Measurements from ENCODE around the gene AGAP1. TPM values are rescaled to one million over a fixed set of nuclear protein-coding genes. Genes with fewer than 3 reads are reported as not detected.
A peak's percentile ranks its signal among the peaks of the same experiment; 100 is the strongest.

Gene AGAP1
- total RNA-seq, 1 experiment from 2014 or later: 23.4 TPM

GRCh38 chr2:236171680-236172254 lies 677.9 kb downstream of the AGAP1 start:
- no peaks in the 10 kb centered on the region for H3K27me3 ChIP-seq (replicated peaks)
- H3K4me3 ChIP-seq: no peak overlapping the region
- H3K27ac ChIP-seq: no peak overlapping the region
- peaks cover 56% of the 10 kb centered on the region for H3K36me3 ChIP-seq
- H3K9me3 ChIP-seq (replicated peaks): no peaks in the 10 kb centered on the region
- H3K4me1 ChIP-seq (replicated peaks): peaks cover 48% of the 10 kb centered on the region
- no peak for DNase-seq (ENCODE audit: low read depth in 1 of 2, low spot score in 2 of 2)

GRCh38 chr2:236172255-236173035 lies 678.6 kb downstream of the AGAP1 start:
- Histone ChIP-seq H3K9me3 (replicated peaks) (no peaks in the 10 kb centered on the region), H3K27ac (no peak overlapping the region), H3K27me3 (replicated peaks) (no peaks in the 10 kb centered on the region), H3K4me1 (replicated peaks) (peaks cover 49% of the 10 kb centered on the region), H3K4me3 (no peak overlapping the region), H3K36me3 (peaks cover 49% of the 10 kb centered on the region)
- DNase-seq (ENCODE audit: low read depth in 1 of 2, low spot score in 2 of 2): no peak

DNA sequence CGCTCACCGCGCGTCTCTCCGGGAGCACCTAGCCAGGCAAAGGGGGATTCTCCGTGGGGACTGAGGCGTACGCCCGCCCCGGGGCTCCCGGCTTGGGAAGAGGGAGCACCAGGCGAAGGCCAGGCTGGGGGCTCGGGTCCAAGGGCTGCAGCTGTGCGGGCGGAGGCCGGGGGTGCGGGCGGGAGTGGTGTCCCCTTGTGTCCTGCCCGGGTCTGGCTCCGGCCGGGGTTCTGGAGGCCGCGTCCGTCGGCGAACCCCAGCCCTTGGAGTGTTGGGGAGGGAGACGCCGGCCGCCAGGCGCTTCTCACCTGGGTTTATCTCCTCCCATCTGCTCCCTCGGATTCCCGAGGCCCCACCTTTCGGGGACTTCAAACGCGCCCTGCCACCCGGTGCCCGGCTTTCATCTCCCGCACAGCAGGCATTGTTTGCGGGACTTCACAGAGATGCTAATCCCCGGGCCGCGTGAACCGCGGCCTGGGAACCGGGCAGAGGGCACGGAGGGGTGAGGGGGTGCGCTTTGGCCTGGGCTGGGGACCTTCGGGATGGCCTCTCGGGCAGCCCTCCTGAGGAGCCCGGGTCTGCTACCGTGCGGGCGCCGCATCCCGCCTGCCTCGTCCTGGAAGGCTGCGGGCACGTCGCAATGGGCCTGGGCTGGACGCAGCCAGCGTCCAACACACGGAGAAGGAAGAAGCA lies 679.3 kb downstream of the AGAP1 start:
- no peak for DNase-seq (ENCODE audit: low read depth in 1 of 2, low spot score in 2 of 2)
- peak overlapping the region; percentile 98; the same call in 1 of the 2 replicates for H3K27ac ChIP-seq
- peaks cover 52% of the 10 kb centered on the region for H3K4me1 ChIP-seq (replicated peaks)
- H3K4me3 ChIP-seq: no peak overlapping the region
- H3K9me3 ChIP-seq (replicated peaks): no peaks in the 10 kb centered on the region
- H3K36me3 ChIP-seq: peaks cover 43% of the 10 kb centered on the region
- H3K27me3 ChIP-seq (replicated peaks): no peaks in the 10 kb centered on the region

GRCh38 chr2:236173729-236174607 lies 680.1 kb downstream of the AGAP1 start:
- H3K27ac ChIP-seq: peak overlapping the region; percentile 98

GRCh38 chr2:236175548-236176150 lies 681.8 kb downstream of the AGAP1 start:
- no peaks in the 10 kb centered on the region for H3K27me3 ChIP-seq (replicated peaks)
- H3K36me3 ChIP-seq: peaks cover 21% of the 10 kb centered on the region
- no peaks in the 10 kb centered on the region for H3K9me3 ChIP-seq (replicated peaks)
- peak overlapping the region; percentile 98 for H3K27ac ChIP-seq
- no peak overlapping the region for H3K4me3 ChIP-seq
- DNase-seq (ENCODE audit: low read depth in 1 of 2, low spot score in 2 of 2): peak in 1 of 2 experiments; percentile 76
- peaks cover 68% of the 10 kb centered on the region for H3K4me1 ChIP-seq (replicated peaks)

More at GRCh38 chr2:236173729-236174607, 680.1 kb downstream of the AGAP1 start:
- DNase-seq (ENCODE audit: low read depth in 1 of 2, low spot score in 2 of 2): no peak
- Histone ChIP-seq H3K4me1 (replicated peaks) (peaks cover 52% of the 10 kb centered on the region), H3K4me3 (no peak overlapping the region), H3K36me3 (peaks cover 38% of the 10 kb centered on the region), H3K9me3 (replicated peaks) (no peaks in the 10 kb centered on the region), H3K27me3 (replicated peaks) (no peaks in the 10 kb centered on the region)

- H3K4me3 ChIP-seq: no peak overlapping the region
- no peaks in the 10 kb centered on the region for H3K9me3 ChIP-seq (replicated peaks)
- peaks cover 13% of the 10 kb centered on the region for H3K36me3 ChIP-seq
- peaks cover 68% of the 10 kb centered on the region for H3K4me1 ChIP-seq (replicated peaks)
- no peaks in the 10 kb centered on the region for H3K27me3 ChIP-seq (replicated peaks)
- peak; percentile 41 to 57 for DNase-seq (ENCODE audit: low read depth in 1 of 2, low spot score in 2 of 2)
- H3K27ac ChIP-seq: peak overlapping the region; percentile 98; the same call in 1 of the 2 replicates
Observed at GRCh38 chr2:236176417-236176816, 682.6 kb downstream of the AGAP1 start.

- no peaks in the 10 kb centered on the region for H3K27me3 ChIP-seq (replicated peaks)
- H3K36me3 ChIP-seq: peaks cover 12% of the 10 kb centered on the region
- no peak for DNase-seq (ENCODE audit: low read depth in 1 of 2, low spot score in 2 of 2)
- 0 out of 2 replicates have a peak overlapping the region, but pooled peaks have one; percentile 98 for H3K27ac ChIP-seq
- no peaks in the 10 kb centered on the region for H3K9me3 ChIP-seq (replicated peaks)
- peaks cover 68% of the 10 kb centered on the region for H3K4me1 ChIP-seq (replicated peaks)
- H3K4me3 ChIP-seq: no peak overlapping the region
Observed at GRCh38 chr2:236176951-236177350, 683.1 kb downstream of the AGAP1 start.

GRCh38 chr2:236177604-236177966 lies 683.7 kb downstream of the AGAP1 start:
- Histone ChIP-seq H3K4me1 (replicated peaks) (peaks cover 68% of the 10 kb centered on the region), H3K27me3 (replicated peaks) (no peaks in the 10 kb centered on the region), H3K36me3 (peaks cover 9% of the 10 kb centered on the region), H3K9me3 (replicated peaks) (no peaks in the 10 kb centered on the region), H3K27ac (no peak overlapping the region), H3K4me3 (no peak overlapping the region)
- DNase-seq (ENCODE audit: low read depth in 1 of 2, low spot score in 2 of 2): no peak

GRCh38 chr2:236177967-236178889 lies 684.4 kb downstream of the AGAP1 start:
- Histone ChIP-seq H3K4me3 (peak overlapping the region; percentile 29), H3K4me1 (replicated peaks) (peaks cover 68% of the 10 kb centered on the region), H3K9me3 (replicated peaks) (no peaks in the 10 kb centered on the region), H3K36me3 (peaks cover 6% of the 10 kb centered on the region), H3K27ac (peak overlapping the region; percentile 97), H3K27me3 (replicated peaks) (no peaks in the 10 kb centered on the region)
- peak; percentile 74 to 77 for DNase-seq (ENCODE audit: low read depth in 1 of 2, low spot score in 2 of 2)

DNA sequence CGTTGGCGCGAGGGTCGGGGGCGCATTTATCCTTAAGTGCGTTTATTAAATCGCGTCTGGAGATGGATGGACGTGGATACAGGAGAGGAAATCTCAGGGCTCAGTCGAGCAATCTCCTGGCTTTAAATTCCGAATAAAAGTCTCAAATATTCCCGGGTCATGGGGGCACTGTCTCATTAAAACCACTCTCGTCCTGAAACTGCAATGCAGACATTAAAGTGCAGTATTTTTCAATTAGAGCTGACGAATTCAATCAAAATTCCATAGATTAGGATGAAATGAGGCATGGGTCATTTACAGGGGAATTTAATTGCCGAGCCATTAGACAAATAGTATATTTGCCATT lies 685.0 kb downstream of the AGAP1 start:
- Histone ChIP-seq H3K36me3 (no peaks in the 10 kb centered on the region; the same call in 1 of the 2 replicates), H3K27me3 (replicated peaks) (no peaks in the 10 kb centered on the region), H3K27ac (peak overlapping the region; percentile 97), H3K4me1 (replicated peaks) (peaks cover 62% of the 10 kb centered on the region), H3K4me3 (peak overlapping the region; percentile 29), H3K9me3 (replicated peaks) (no peaks in the 10 kb centered on the region)
- peak in 1 of 2 experiments; percentile 43 for DNase-seq (ENCODE audit: low read depth in 1 of 2, low spot score in 2 of 2)

DNA sequence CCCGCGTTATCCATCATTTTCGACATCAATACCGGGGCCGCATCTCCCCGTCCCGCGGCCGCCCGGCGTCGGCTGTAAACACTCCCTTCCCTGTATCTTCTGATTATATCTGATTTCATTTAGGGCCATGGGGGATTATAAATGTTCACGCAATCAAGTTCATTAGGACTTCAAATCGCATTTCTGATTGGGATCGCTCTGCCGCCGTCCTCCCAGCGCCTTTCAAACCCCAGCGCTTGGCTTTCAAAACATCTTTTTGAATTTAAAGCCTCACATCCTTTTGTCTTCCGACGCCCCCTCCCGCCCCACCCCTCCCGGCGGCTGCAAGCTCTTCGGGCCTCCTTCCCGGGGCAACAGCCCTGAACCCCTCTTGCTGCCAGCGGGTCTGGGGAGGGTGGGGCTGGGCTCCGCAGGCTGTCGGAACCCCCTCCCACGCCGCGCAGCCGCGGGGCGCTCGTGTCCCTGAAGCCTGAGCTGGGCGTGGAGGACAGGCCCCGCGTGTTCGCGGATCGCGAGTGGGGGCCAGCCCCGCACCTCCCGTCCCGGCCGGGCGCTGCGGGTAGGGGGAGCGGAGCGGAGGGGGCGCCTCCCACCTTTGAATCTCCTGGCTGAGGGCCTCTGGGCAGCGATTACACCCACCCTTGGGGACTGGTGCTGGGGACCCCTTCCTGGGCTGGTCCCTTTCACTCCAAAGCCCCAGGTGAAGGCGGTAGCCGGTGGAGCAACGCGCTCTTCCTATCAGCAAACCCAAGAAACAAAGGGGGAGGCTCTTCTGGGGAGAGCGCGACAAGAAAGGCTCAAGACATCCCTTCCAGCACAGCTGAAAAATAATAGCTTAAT lies 685.6 kb downstream of the AGAP1 start:
- Histone ChIP-seq H3K27me3 (replicated peaks) (no peaks in the 10 kb centered on the region), H3K27ac (peak overlapping the region; percentile 97), H3K4me3 (peak overlapping the region; percentile 29), H3K9me3 (replicated peaks) (no peaks in the 10 kb centered on the region), H3K36me3 (no peaks in the 10 kb centered on the region), H3K4me1 (replicated peaks) (peaks cover 56% of the 10 kb centered on the region)
- peak; percentile 41 to 51 for DNase-seq (ENCODE audit: low read depth in 1 of 2, low spot score in 2 of 2)
